Measurements from ENCODE around the gene SORCS1.

SORCS1 gene

GRCh38 chr10:106567629-106568028 lies 596.9 kb downstream of the SORCS1 start:
- Histone ChIP-seq H3K9me3 (ENCODE audit: control insufficient read depth, insufficient read depth, low read length) (no peaks in the 10 kb centered on the region), H4K20me1 (ENCODE audit: control insufficient read depth, insufficient read depth, low read depth, low read length) (no peaks in the 10 kb centered on the region), H3K4me1 (ENCODE audit: control insufficient read depth, low read length) (no peaks in the 10 kb centered on the region), H3K79me2 (ENCODE audit: control insufficient read depth, low read length) (no peaks in the 10 kb centered on the region), H3K4me2 (ENCODE audit: low read length) (no peak overlapping the region), H3K27ac (ENCODE audit: low read depth, low read length) (no peak overlapping the region), H3F3A (ENCODE audit: control insufficient read depth, insufficient read depth) (no peaks in the 10 kb centered on the region), H3K9me2 (replicated peaks; ENCODE audit: control insufficient read depth, low read length) (no peaks in the 10 kb centered on the region), H3K27me3 (ENCODE audit: control insufficient read depth, low read length) (no peaks in the 10 kb centered on the region), H3K36me3 (ENCODE audit: control insufficient read depth, low read length) (no peaks in the 10 kb centered on the region), H3K4me3 (ENCODE audit: low read length) (no peak overlapping the region)
- TF ChIP-seq EZH2phosphoT487 (IDR thresholded peaks at IDR 0.05; ENCODE audit: borderline replicate concordance, low read length): no peak
- TF ChIP-seq, protein P1, sequence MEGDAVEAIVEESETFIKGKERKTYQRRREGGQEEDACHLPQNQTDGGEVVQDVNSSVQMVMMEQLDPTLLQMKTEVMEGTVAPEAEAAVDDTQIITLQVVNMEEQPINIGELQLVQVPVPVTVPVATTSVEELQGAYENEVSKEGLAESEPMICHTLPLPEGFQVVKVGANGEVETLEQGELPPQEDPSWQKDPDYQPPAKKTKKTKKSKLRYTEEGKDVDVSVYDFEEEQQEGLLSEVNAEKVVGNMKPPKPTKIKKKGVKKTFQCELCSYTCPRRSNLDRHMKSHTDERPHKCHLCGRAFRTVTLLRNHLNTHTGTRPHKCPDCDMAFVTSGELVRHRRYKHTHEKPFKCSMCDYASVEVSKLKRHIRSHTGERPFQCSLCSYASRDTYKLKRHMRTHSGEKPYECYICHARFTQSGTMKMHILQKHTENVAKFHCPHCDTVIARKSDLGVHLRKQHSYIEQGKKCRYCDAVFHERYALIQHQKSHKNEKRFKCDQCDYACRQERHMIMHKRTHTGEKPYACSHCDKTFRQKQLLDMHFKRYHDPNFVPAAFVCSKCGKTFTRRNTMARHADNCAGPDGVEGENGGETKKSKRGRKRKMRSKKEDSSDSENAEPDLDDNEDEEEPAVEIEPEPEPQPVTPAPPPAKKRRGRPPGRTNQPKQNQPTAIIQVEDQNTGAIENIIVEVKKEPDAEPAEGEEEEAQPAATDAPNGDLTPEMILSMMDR (IDR thresholded peaks at IDR 0.05; ENCODE audit: low read depth, low read length, poor library complexity, severe bottlenecking): no peak

GRCh38 chr10:106566873-106567272 lies 597.6 kb downstream of the SORCS1 start:
- no peak overlapping the region for H3K4me3 ChIP-seq (ENCODE audit: low read length)

DNA sequence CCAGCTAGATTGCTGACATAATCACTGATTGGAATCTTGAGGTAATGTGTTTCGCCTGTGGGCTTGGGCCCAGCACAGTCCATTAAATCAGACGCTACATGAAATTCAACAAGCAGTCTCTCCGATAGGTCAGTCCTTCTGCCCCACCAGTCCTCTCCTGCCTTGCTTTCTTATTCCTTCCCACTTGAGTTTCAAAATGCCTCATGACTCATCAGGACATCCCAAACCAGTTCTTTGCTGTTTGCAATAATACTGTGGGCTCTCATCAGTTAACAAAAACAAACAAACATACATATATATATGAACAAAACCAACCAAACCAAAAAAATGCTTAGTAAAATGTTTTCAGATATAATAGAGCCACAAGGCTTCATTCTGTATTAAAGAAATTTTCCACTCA lies 599.0 kb downstream of the SORCS1 start:
- Histone ChIP-seq H3F3A (ENCODE audit: control insufficient read depth, insufficient read depth) (no peaks in the 10 kb centered on the region), H3K9me2 (replicated peaks; ENCODE audit: control insufficient read depth, low read length) (no peaks in the 10 kb centered on the region), H3K4me1 (ENCODE audit: control insufficient read depth, low read length) (no peaks in the 10 kb centered on the region), H3K79me2 (ENCODE audit: control insufficient read depth, low read length) (no peaks in the 10 kb centered on the region), H3K27ac (ENCODE audit: low read depth, low read length) (no peak overlapping the region), H3K36me3 (ENCODE audit: control insufficient read depth, low read length) (no peaks in the 10 kb centered on the region), H3K9me3 (ENCODE audit: control insufficient read depth, insufficient read depth, low read length) (no peaks in the 10 kb centered on the region), H4K20me1 (ENCODE audit: control insufficient read depth, insufficient read depth, low read depth, low read length) (no peaks in the 10 kb centered on the region), H3K4me3 (ENCODE audit: low read length) (no peak overlapping the region), H3K4me2 (ENCODE audit: low read length) (no peak overlapping the region), H3K27me3 (ENCODE audit: control insufficient read depth, low read length) (no peaks in the 10 kb centered on the region)
- TF ChIP-seq, protein P1 (IDR thresholded peaks at IDR 0.05; ENCODE audit: low read depth, low read length, poor library complexity, severe bottlenecking): no peak
- no peak for TF ChIP-seq EZH2phosphoT487 (IDR thresholded peaks at IDR 0.05; ENCODE audit: borderline replicate concordance, low read length)

More at GRCh38 chr10:106566873-106567272, 597.6 kb downstream of the SORCS1 start:
- no peaks in the 10 kb centered on the region for H3K79me2 ChIP-seq (ENCODE audit: control insufficient read depth, low read length)
- H3K4me2 ChIP-seq (ENCODE audit: low read length): no peak overlapping the region
- no peak overlapping the region for H3K27ac ChIP-seq (ENCODE audit: low read depth, low read length)
- no peaks in the 10 kb centered on the region for H3K4me1 ChIP-seq (ENCODE audit: control insufficient read depth, low read length)
- H4K20me1 ChIP-seq (ENCODE audit: control insufficient read depth, insufficient read depth, low read depth, low read length): no peaks in the 10 kb centered on the region
- H3K9me2 ChIP-seq (replicated peaks; ENCODE audit: control insufficient read depth, low read length): no peaks in the 10 kb centered on the region
- H3K9me3 ChIP-seq (ENCODE audit: control insufficient read depth, insufficient read depth, low read length): no peaks in the 10 kb centered on the region
- H3K27me3 ChIP-seq (ENCODE audit: control insufficient read depth, low read length): no peaks in the 10 kb centered on the region
- no peaks in the 10 kb centered on the region for H3F3A ChIP-seq (ENCODE audit: control insufficient read depth, insufficient read depth)
- TF ChIP-seq EZH2phosphoT487 (IDR thresholded peaks at IDR 0.05; ENCODE audit: borderline replicate concordance, low read length): no peak
- TF ChIP-seq, protein P1 (IDR thresholded peaks at IDR 0.05; ENCODE audit: low read depth, low read length, poor library complexity, severe bottlenecking): no peak
- H3K36me3 ChIP-seq (ENCODE audit: control insufficient read depth, low read length): no peaks in the 10 kb centered on the region
